ELF-1 (cell line): Measurements from ENCODE around the gene SLITRK5.

Experiments
- DNase-seq: peaks from one replicate; pipeline ENCODE4 v3.0.0-alpha.2; 2016; ENCODE audit warnings: low read depth, low spot score

Gene SLITRK5, protein sequence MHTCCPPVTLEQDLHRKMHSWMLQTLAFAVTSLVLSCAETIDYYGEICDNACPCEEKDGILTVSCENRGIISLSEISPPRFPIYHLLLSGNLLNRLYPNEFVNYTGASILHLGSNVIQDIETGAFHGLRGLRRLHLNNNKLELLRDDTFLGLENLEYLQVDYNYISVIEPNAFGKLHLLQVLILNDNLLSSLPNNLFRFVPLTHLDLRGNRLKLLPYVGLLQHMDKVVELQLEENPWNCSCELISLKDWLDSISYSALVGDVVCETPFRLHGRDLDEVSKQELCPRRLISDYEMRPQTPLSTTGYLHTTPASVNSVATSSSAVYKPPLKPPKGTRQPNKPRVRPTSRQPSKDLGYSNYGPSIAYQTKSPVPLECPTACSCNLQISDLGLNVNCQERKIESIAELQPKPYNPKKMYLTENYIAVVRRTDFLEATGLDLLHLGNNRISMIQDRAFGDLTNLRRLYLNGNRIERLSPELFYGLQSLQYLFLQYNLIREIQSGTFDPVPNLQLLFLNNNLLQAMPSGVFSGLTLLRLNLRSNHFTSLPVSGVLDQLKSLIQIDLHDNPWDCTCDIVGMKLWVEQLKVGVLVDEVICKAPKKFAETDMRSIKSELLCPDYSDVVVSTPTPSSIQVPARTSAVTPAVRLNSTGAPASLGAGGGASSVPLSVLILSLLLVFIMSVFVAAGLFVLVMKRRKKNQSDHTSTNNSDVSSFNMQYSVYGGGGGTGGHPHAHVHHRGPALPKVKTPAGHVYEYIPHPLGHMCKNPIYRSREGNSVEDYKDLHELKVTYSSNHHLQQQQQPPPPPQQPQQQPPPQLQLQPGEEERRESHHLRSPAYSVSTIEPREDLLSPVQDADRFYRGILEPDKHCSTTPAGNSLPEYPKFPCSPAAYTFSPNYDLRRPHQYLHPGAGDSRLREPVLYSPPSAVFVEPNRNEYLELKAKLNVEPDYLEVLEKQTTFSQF

DNA sequence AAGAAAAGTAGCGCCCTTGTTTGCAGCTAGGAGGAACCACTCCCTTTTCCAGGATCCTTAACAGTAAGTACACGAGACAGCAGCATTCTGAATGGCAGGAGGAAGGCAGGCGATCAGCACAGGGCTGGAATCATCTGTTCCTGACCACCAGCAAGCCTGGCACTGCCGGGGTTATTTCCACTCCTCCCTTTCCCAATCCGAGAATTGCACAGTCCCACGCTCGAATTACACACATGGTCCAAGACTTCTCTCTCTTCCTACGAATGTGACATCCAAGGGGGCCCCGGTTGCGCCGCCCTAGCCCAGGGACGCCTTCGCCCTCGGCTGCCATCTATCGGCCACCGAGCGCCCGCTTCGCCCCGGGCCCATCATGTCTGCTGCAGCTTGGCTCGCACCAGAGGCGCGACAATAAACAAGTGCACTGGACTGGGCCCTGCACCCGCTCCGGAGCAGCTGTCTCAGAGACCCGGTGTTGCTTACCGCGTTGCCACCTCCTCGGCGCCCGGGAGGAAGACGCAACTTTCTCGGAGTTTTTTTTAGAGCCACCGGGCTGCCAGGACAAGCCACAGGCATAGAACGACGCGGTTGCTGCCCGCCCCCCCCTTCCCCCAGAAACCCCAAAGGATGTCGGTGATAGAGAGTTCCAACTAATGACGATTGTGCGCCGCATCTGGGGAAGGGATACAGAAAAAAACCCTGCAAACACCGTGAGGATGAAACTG lies at the start of gene SLITRK5:
TSS of gene SLITRK5 (plus strand) at position 341 of the 722 bp plus-strand sequence. CDS start 4,018 bp downstream, outside the sequence.
- DNase-seq, result peak; percentile 87

DNA sequence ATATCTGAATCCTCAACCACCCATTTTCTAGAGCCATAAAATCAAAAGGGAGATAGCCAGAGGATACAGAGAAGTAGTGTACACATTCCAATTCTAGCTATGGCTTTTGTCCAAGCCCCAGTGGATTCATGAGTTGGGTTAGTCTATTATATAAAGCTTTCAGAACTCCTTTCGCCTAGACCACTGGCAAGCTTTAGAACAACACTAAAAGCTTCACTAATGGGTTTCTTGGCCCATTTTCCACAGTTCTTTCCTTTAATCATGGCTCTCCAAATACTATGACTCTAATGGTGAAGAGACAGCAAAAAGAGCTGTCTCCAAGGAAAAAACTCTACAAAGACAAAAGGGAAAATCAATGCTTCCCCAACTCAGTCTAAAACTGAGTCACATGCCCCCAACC lies 48.2 kb upstream of the SLITRK5 start:
- DNase-seq, result no peak

DNA sequence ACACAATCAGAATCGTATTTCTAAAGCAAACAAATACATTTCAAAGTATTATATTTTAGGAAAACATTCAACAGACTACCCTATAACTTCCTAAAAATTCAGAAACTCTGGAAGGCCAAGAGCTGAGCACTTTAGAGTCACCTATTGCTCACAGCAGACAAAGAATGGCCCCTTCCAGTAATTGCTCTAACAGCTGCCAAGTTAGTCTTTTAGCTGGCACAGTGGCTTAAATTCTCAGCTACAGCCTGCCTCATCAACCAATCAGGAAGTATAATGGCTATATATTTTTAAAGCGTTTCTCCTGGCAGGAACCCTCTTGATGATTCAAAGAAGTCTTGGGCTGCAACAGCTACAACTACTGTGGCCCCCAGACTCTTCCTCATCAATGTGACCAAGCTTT lies 14.9 kb upstream of the SLITRK5 start:
- no peak for DNase-seq

DNA sequence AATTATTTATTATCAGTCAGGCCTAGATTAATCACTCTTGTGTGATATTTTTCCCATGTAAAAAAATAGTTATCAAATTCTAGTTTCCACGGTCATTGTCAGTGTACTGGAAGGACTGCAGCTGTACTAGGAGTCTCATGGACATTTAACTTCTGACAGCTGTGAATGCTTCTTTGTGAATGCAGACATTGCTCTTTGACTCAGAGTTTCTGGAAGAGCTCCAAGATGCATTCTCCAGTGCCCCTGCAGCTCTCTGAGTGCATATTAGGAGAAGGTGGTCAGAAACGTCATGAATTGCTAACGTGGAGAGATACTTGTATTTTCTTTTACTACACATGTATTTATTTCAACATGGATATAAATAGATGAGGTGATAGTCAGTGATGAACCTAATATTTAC lies 9.7 kb upstream of the SLITRK5 start:
- no peak for DNase-seq

DNA sequence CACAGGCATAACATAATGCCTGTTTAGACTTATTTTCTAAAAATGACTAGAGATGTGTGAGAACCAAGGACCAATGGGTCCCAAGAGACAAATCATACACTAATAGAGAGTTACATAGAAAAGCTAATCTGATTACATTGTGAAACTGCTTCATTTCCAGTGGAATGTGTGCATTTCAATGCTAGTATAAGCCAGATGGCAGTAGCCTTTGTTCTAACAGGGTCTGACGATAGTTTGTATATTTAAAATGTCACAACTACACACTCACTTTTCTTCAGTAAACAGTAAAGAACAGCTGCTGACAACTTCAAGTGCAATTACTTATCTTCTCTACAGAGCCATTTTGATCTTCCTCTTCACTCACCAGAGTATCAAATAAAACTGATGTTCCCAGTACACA lies 4.3 kb upstream of the SLITRK5 start:
- no peak for DNase-seq

DNA sequence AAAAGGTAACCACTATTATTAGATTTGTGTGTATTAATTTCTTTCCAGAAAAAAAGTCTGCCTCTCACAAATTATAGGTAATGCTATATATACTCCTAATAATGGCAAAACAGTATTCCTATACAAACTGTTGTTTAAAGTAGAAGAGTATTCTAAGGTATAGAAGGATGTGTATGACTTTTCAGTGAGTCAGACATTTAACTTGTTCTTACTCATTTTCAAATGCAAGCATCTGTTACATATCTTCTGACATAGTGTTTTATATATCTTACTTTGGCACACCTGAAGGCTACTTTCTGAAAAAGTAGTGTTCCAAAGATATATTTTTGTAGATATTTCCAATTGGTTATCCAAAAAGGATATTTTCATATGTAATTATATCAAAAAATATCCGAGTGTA lies 3.5 kb upstream of the SLITRK5 start:
- DNase-seq, result no peak

DNA sequence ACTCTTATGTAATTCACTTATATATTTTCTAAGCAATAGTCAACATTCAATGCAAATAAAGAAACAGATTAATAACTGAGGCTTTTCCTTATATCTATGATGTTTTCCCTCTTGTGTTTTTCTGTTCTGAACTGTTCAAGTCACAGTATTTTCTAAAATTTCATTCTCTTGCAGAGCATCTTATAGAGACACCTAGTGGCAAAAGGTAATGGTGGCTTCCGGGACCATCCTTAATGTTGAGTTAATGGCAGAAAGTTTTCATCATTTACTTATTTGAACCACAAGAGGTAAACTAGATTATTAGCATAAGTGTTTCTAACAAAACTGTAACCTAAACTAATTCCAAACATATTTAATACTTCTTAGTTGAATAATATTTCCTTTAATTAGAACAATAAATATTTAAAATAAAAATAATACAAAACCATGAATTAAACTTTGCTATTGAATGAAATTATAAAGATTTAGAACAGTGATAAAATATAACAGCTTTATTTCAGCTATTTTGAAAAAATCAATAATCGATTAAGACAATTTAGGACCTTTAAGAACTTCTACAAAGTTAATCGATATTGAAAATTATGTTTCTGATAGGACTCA lies 1.7 kb upstream of the SLITRK5 start:
- no peak for DNase-seq

DNA sequence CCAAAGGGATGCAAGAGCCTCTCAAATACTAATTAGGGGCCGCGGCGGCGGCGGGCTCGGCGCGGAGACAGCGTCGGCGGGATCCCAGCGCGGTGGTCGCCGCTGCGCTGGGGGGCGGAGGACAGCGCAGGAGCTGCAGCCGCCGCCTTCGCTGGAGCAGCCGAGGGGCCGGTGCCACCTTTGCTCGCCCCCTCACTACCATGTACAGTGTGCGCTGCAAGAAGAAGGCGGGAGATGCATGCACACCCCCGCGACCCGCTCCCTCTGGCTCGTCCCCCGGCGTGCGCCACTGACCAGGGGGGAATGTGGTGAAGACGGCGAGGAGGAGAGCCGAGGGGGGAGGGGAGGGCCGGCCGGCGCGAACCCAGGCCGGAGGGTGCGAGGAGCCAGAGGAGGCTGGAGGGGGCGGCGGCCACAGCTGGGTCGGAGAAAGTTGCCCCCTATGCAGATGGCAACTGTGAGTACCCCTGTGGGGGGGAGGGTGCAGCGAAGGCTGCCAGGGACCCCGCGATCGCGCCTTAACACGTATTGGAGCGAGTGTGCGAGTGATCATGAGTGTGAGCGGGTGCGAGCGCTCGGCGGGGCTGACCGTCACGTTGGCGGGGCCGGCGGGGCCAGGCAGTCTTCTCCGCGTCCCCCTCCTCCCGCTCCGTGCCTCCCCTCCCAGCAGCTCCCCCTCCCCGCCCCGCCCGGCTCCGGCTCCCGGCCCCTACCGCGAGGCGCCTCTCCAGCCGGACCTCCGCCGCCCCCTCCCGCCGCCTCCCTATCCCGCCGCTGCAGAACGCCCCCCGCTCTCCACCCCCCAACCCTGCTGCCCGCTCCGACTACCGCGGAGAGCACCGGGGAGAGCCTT lies 808 bp downstream of the SLITRK5 start:
- peak; percentile 23 for DNase-seq

DNA sequence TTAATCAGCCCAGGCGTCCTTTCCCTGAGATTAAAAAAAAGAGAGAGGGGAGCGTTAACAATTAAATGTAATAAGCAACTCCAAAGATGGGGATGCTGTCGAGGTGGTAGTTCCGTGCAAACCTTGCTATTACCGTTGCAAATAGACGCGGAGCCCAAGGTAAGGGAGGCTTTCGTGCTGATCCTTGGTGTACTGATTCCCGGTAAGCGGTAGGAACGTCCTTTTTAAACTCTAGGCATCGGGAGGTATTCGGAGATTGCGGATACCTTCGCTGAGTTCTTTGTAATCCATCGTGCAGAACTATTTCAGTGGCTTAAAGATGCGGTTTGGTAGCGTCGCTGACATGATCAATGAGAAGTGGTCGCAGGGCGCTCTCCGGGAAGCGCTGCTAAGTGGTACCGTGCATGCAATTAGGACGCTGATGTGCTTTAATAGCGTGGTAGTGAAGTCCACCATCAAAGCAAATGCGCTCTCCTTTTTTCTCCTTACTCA lies 3.1 kb downstream of the SLITRK5 start:
- DNase-seq, result no peak

DNA sequence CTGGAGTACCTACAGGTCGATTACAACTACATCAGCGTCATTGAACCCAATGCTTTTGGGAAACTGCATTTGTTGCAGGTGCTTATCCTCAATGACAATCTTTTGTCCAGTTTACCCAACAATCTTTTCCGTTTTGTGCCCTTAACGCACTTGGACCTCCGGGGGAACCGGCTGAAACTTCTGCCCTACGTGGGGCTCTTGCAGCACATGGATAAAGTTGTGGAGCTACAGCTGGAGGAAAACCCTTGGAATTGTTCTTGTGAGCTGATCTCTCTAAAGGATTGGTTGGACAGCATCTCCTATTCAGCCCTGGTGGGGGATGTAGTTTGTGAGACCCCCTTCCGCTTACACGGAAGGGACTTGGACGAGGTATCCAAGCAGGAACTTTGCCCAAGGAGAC lies 4.7 kb downstream of the SLITRK5 start:
- DNase-seq, result no peak

DNA sequence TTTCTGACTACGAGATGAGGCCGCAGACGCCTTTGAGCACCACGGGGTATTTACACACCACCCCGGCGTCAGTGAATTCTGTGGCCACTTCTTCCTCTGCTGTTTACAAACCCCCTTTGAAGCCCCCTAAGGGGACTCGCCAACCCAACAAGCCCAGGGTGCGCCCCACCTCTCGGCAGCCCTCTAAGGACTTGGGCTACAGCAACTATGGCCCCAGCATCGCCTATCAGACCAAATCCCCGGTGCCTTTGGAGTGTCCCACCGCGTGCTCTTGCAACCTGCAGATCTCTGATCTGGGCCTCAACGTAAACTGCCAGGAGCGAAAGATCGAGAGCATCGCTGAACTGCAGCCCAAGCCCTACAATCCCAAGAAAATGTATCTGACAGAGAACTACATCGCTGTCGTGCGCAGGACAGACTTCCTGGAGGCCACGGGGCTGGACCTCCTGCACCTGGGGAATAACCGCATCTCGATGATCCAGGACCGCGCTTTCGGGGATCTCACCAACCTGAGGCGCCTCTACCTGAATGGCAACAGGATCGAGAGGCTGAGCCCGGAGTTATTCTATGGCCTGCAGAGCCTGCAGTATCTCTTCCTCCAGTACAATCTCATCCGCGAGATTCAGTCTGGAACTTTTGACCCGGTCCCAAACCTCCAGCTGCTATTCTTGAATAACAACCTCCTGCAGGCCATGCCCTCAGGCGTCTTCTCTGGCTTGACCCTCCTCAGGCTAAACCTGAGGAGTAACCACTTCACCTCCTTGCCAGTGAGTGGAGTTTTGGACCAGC lies 5.3 kb downstream of the SLITRK5 start:
- no peak for DNase-seq

DNA sequence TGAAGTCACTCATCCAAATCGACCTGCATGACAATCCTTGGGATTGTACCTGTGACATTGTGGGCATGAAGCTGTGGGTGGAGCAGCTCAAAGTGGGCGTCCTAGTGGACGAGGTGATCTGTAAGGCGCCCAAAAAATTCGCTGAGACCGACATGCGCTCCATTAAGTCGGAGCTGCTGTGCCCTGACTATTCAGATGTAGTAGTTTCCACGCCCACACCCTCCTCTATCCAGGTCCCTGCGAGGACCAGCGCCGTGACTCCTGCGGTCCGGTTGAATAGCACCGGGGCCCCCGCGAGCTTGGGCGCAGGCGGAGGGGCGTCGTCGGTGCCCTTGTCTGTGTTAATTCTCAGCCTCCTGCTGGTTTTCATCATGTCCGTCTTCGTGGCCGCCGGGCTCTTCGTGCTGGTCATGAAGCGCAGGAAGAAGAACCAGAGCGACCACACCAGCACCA lies 5.9 kb downstream of the SLITRK5 start:
- DNase-seq, result no peak

DNA sequence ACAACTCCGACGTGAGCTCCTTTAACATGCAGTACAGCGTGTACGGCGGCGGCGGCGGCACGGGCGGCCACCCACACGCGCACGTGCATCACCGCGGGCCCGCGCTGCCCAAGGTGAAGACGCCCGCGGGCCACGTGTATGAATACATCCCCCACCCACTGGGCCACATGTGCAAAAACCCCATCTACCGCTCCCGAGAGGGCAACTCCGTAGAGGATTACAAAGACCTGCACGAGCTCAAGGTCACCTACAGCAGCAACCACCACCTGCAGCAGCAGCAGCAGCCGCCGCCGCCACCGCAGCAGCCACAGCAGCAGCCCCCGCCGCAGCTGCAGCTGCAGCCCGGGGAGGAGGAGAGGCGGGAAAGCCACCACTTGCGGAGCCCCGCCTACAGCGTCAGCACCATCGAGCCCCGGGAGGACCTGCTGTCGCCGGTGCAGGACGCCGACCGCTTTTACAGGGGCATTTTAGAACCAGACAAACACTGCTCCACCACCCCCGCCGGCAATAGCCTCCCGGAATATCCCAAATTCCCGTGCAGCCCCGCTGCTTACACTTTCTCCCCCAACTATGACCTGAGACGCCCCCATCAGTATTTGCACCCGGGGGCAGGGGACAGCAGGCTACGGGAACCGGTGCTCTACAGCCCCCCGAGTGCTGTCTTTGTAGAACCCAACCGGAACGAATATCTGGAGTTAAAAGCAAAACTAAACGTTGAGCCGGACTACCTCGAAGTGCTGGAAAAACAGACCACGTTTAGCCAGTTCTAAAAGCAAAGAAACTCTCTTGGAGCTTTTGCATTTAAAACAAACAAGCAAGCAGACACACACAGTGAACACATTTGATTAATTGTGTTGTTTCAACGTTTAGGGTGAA lies 6.6 kb downstream of the SLITRK5 start:
- DNase-seq, result peak; percentile 67

DNA sequence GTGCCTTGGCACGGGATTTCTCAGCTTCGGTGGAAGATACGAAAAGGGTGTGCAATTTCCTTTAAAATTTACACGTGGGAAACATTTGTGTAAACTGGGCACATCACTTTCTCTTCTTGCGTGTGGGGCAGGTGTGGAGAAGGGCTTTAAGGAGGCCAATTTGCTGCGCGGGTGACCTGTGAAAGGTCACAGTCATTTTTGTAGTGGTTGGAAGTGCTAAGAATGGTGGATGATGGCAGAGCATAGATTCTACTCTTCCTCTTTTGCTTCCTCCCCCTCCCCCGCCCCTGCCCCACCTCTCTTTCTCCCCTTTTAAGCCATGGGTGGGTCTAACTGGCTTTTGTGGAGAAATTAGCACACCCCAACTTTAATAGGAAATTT lies 7.2 kb downstream of the SLITRK5 start:
- DNase-seq, result no peak

DNA sequence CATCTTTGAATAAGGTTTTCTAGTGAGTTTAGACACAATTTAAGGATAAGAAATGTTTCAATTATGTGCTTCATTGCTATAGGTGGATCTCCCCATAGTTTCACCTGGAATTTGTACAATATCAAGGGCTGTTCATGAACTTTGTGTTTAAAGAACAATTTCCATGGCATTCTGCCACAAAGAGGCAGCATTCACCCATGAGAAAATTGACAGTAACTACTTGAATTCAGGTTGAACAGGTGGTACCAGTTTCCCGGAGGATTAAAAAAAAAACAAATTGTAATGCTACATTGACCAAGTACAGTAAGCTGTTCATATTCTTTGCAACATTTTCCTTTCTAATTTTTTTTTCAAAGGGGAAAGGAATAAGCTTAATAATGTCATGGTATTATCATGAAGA lies 9.1 kb downstream of the SLITRK5 start:
- DNase-seq, result no peak

DNA sequence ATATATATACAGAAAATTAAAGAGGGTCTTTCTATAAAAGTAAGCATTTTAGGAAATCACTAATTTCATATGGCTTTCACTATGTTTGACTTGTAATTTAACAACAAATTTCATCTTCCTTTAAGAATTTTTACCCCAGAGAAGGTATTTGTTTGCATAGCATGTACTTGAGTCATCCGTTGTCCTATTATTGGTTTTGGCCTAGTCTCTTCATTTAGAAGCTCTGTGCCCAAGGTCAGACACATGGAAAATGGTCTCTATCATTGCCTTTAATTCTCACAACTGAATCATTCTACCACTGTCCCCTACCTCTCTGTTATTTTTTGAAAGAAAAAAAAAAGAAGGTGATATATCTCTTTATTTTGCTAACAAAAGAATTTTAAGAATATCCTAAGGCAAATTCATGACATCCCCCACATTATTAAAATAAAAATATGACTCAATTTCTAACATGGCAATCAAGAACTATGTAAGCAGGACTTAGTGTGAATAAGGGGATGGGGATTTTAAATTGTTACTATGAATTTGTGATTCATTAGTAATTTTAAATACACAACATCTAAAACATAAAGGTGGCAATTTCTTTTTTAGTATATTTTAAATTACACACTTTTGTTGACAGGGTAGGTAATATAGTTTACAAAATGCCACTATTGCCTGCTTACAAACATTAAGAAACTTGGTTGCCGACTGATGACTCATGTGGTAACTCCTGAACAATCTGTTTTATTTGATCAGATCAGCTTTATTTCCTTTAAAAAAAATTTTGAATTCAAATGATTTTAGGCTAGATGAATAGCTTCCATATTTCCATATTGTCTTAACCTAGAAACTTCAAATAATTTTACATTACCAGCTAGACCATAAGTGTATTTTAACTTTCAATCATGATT lies 13.9 kb downstream of the SLITRK5 start:
- DNase-seq, result no peak

DNA sequence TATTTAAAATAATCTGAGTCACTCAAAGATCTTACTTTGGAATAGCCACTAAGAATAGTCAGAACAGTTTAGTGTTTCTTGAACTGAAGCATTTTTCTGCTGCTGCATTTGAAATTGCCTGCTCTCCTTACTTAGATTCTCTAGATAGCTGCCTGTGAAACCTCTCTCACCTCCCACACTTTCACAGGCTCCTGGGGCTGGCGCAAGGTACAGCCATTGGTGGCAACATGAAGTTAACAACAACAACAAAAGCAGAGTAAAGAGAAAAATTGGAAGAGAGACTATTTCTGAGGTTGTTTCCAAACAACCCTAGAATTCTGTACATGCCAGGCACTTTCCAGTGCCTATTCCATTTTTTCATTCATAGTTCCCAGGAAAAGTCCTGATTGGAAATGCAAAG lies 25.3 kb downstream of the SLITRK5 start:
- no peak for DNase-seq

DNA sequence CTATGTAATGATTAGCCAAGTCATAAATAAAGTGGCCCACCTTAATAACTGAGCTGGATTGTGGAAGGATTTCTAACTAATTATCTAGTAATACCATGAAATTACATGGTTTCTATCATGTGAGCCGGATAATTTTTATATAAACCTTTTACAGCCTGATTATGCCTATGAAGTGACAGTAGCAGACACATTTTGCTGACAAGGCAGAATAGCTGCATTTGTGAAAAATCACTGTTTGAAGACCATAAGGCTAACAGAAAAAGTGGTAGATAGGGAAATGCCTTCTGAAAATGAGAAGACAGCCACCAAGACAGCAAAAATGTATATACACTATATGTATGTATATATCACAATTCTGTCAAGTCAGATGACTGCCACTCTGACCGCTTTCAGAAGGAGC lies 27.1 kb downstream of the SLITRK5 start:
- no peak for DNase-seq
